WTC11 (cell line): ENCODE results near the gene TRIM62. TPM values are rescaled to one million over a fixed set of nuclear protein-coding genes. Genes with fewer than 3 reads are reported as not detected.

Source experiments
- ATAC-seq: fragments of 200-7000 bp; cut with Tn5 transposase; 2 replicates; pipeline ENCODE4 v1.10.0; 2021; ENCODE audit warnings: mild to moderate bottlenecking, moderate library complexity
- CTCF ChIA-PET: fragments of 300-600 bp; sonication (Branson Sonifier 250); formaldehyde crosslinking; loops from one replicate; lab custom pipeline; 2021; ENCODE audit warnings: antibody characterized with exemption; lab: Charles Lee
- POLR2A ChIA-PET: fragments of 350-600 bp; sonication (Branson Sonifier 250); formaldehyde crosslinking; loops from one replicate; lab custom pipeline; 2021; ENCODE audit warnings: antibody characterized with exemption; lab: Charles Lee
- DNase-seq: peaks from one replicate; pipeline ENCODE4 v3.0.0; 2021; ENCODE audit warnings: low spot score
- H3K27ac Mint-ChIP-seq: 2 replicates; pipeline ENCODE4 v1.8.0; 2021; ENCODE audit warnings: mixed read lengths
- H3K27me3 Mint-ChIP-seq: 2 replicates; pipeline ENCODE4 v1.8.0; 2021; ENCODE audit warnings: low read depth, mild to moderate bottlenecking, moderate library complexity, mixed read lengths
- H3K36me3 Mint-ChIP-seq: 2 replicates; pipeline ENCODE4 v1.8.0; 2021; ENCODE audit warnings: mixed read lengths
- H3K4me1 Mint-ChIP-seq: 2 replicates; pipeline ENCODE4 v1.8.0; 2022; ENCODE audit warnings: mixed read lengths
- H3K4me3 Mint-ChIP-seq: 2 replicates; pipeline ENCODE4 v1.8.0; 2021; ENCODE audit warnings: mild to moderate bottlenecking, moderate library complexity, mixed read lengths
- H3K9me3 Mint-ChIP-seq: 2 replicates; pipeline ENCODE4 v1.8.0; 2021; ENCODE audit warnings: mixed read lengths
- CDX4 ChIP-seq: fragments of 250-450 bp; sonication (Bioruptor Pico); IDR thresholded peaks from 2 replicates; pipeline ENCODE4 v1.9.0; 2021; ENCODE audit warnings: moderate library complexity, mild to moderate bottlenecking, inconsistent platforms, borderline replicate concordance
- E2F4 ChIP-seq: sonication (generic); formaldehyde crosslinking; IDR thresholded peaks from 2 replicates; pipeline ENCODE4 v1.8.1; 2022; ENCODE audit warnings: low read depth, mild to moderate bottlenecking, moderate library complexity, missing genetic modification reagents, borderline replicate concordance
- ESRRA ChIP-seq: sonication (generic); formaldehyde crosslinking; IDR thresholded peaks from 2 replicates; pipeline ENCODE4 v1.8.1; 2022; ENCODE audit warnings: mild to moderate bottlenecking, missing genetic modification reagents, borderline replicate concordance
- JUN ChIP-seq: sonication (generic); formaldehyde crosslinking; IDR thresholded peaks from 2 replicates; pipeline ENCODE4 v1.8.0; 2023; ENCODE audit warnings: mild to moderate bottlenecking, missing genetic modification reagents
- MAX ChIP-seq: sonication (generic); formaldehyde crosslinking; IDR thresholded peaks from 2 replicates; pipeline ENCODE4 v1.8.0; 2022; ENCODE audit warnings: mild to moderate bottlenecking, missing genetic modification reagents
- MYBL2 ChIP-seq: sonication (generic); formaldehyde crosslinking; IDR thresholded peaks from 2 replicates; pipeline ENCODE4 v1.8.1; 2023; ENCODE audit warnings: mild to moderate bottlenecking, moderate library complexity, missing genetic modification reagents
- OVOL2 ChIP-seq: fragments of 250-450 bp; sonication (Bioruptor Pico); IDR thresholded peaks from 2 replicates; pipeline ENCODE4 v1.9.0; 2021; ENCODE audit warnings: mild to moderate bottlenecking, borderline replicate concordance
- PRDM15 ChIP-seq: sonication (generic); formaldehyde crosslinking; IDR thresholded peaks from 2 replicates; pipeline ENCODE4 v1.8.0; 2022; ENCODE audit warnings: missing genetic modification reagents
- RELA ChIP-seq: sonication (generic); formaldehyde crosslinking; IDR thresholded peaks from 2 replicates; pipeline ENCODE4 v1.8.1; 2022; ENCODE audit warnings: missing genetic modification reagents, mild to moderate bottlenecking, borderline replicate concordance
- RORB ChIP-seq: fragments of 250-450 bp; sonication (Bioruptor Pico); IDR thresholded peaks from 2 replicates; pipeline ENCODE4 v1.9.0; 2021; ENCODE audit warnings: mild to moderate bottlenecking
- SMAD4 ChIP-seq: sonication (generic); formaldehyde crosslinking; IDR thresholded peaks from 2 replicates; pipeline ENCODE4 v1.8.0; 2022; ENCODE audit warnings: mild to moderate bottlenecking, missing genetic modification reagents
- TEAD4 ChIP-seq: sonication (generic); formaldehyde crosslinking; IDR thresholded peaks from 2 replicates; pipeline ENCODE4 v1.8.0; 2022; ENCODE audit warnings: mild to moderate bottlenecking, missing genetic modification reagents
- TP53 ChIP-seq: sonication (generic); formaldehyde crosslinking; IDR thresholded peaks from 2 replicates; pipeline ENCODE4 v1.8.1; 2023; ENCODE audit warnings: mild to moderate bottlenecking, missing genetic modification reagents
- ZBTB43 ChIP-seq: sonication (generic); formaldehyde crosslinking; IDR thresholded peaks from 2 replicates; pipeline ENCODE4 v1.8.1; 2023; ENCODE audit warnings: mild to moderate bottlenecking, missing genetic modification reagents
- ZNF121 ChIP-seq: sonication (generic); formaldehyde crosslinking; IDR thresholded peaks from 2 replicates; pipeline ENCODE4 v1.8.0; 2023; ENCODE audit warnings: missing genetic modification reagents
- ZNF219 ChIP-seq: sonication (generic); formaldehyde crosslinking; IDR thresholded peaks from 2 replicates; pipeline ENCODE4 v1.8.0; 2023; ENCODE audit warnings: missing genetic modification reagents, mild to moderate bottlenecking, borderline replicate concordance
- ZNF425 ChIP-seq: fragments of 250-450 bp; sonication (Bioruptor Pico); conservative IDR thresholded peaks from 2 replicates; pipeline ENCODE4 v1.9.0; 2021; ENCODE audit warnings: mild to moderate bottlenecking
- total RNA-seq: library from RNA; stranded (reverse); gene quantifications from 3 replicates; pipeline ENCODE4 v1.2.3, GENCODE V29; 2021

The TRIM62 gene
- total RNA-seq, 1 experiment from 2014 or later = 13.6 TPM

- DNase-seq = peak; percentile 92
- POLR2A ChIA-PET = interaction anchor here (0.6 to 2.2 kb wide), 7 partner anchors 15 to 1051 kb away, joined by 3 to 16 read pairs (median 3); no protein-coding TSS in a partner anchor
Observed at GRCh38 chr1:33180226-33180910, 1.5 kb downstream of the TRIM62 start.

GRCh38 chr1:33178836-33179439 lies 2.9 kb downstream of the TRIM62 start:
- H3K36me3 Mint-ChIP-seq = no peaks in the 10 kb centered on the region
- ChIA-PET POLR2A (no interaction called here), CTCF (interaction anchor here (0.8 kb wide), 1 partner anchor 41 kb away, joined by 4 read pairs; no protein-coding TSS in a partner anchor)
- no peaks in the 10 kb centered on the region for H3K9me3 Mint-ChIP-seq
- ATAC-seq (no peak), DNase-seq (no peak)
- H3K27me3 Mint-ChIP-seq = no peaks in the 10 kb centered on the region; the same call in 1 of the 2 replicates
- peaks cover 24% of the 10 kb centered on the region for H3K4me1 Mint-ChIP-seq
- no peak overlapping the region for H3K27ac Mint-ChIP-seq
- no peak overlapping the region for H3K4me3 Mint-ChIP-seq
- no peak for TF ChIP-seq ZNF219 (CRISPR knock-in tag)
- no peak for TF ChIP-seq TP53
- TF ChIP-seq ZBTB43 (CRISPR knock-in tag) = no peak
- TF ChIP-seq MAX (CRISPR knock-in tag) = no peak
- TF ChIP-seq MYBL2 (CRISPR knock-in tag) = no peak
- no peak for TF ChIP-seq TEAD4
- no peak for TF ChIP-seq ESRRA (CRISPR knock-in tag)
- TF ChIP-seq CDX4 (CRISPR knock-in tag) = no peak
- no peak for TF ChIP-seq OVOL2 (CRISPR knock-in tag)
- no peak for TF ChIP-seq SMAD4 (CRISPR knock-in tag)
- TF ChIP-seq ZNF121 (CRISPR knock-in tag) = no peak
- TF ChIP-seq E2F4 (CRISPR knock-in tag) = no peak
- no peak for TF ChIP-seq RORB
- TF ChIP-seq JUN (CRISPR knock-in tag) = no peak

More at GRCh38 chr1:33180226-33180910, 1.5 kb downstream of the TRIM62 start:
- CTCF ChIA-PET = interaction anchor here (0.8 to 3.4 kb wide), 15 partner anchors 8 to 453 kb away, joined by 3 to 33 read pairs (median 10); no protein-coding TSS in a partner anchor
- H3K4me3 Mint-ChIP-seq = peak overlapping the region; percentile 90
- no peak overlapping the region for H3K27ac Mint-ChIP-seq
- ATAC-seq = peak; percentile 82
- peaks cover 24% of the 10 kb centered on the region for H3K4me1 Mint-ChIP-seq
- H3K27me3 Mint-ChIP-seq = peaks cover 4% of the 10 kb centered on the region; the same call in 1 of the 2 replicates
- no peaks in the 10 kb centered on the region for H3K9me3 Mint-ChIP-seq
- no peaks in the 10 kb centered on the region for H3K36me3 Mint-ChIP-seq
- TF ChIP-seq RELA (CRISPR knock-in tag) (no peak), ZNF425 (CRISPR knock-in tag) (no peak), PRDM15 (CRISPR knock-in tag) (peak; percentile 81)
